Peyer's patch (tissue), 4 donors: ENCODE data around the gene STX10.

Experiments
- POLR2A ChIP-seq, 2 donors: fragments of 450-650 bp; IDR thresholded peaks; one replicate each; pipeline ENCODE4 v1.5.1; 2017; ENCODE audit warnings: antibody characterized with exemption in 2 of 2, mild to moderate bottlenecking in 2 of 2, moderate library complexity in 2 of 2
- TF ChIP-seq, protein P1 (sequence below), 6 experiments: fragments of 450-650 bp in 4 of 6; fragments of 200-600 bp in 2 of 6; sonication (generic) in 1 of 6; IDR thresholded peaks; one replicate each; pipeline ENCODE4 v1.5.1; 2017 to 2019; ENCODE audit warnings: antibody characterized with exemption in 6 of 6, mild to moderate bottlenecking in 3 of 6, moderate library complexity in 1 of 6

DNA sequence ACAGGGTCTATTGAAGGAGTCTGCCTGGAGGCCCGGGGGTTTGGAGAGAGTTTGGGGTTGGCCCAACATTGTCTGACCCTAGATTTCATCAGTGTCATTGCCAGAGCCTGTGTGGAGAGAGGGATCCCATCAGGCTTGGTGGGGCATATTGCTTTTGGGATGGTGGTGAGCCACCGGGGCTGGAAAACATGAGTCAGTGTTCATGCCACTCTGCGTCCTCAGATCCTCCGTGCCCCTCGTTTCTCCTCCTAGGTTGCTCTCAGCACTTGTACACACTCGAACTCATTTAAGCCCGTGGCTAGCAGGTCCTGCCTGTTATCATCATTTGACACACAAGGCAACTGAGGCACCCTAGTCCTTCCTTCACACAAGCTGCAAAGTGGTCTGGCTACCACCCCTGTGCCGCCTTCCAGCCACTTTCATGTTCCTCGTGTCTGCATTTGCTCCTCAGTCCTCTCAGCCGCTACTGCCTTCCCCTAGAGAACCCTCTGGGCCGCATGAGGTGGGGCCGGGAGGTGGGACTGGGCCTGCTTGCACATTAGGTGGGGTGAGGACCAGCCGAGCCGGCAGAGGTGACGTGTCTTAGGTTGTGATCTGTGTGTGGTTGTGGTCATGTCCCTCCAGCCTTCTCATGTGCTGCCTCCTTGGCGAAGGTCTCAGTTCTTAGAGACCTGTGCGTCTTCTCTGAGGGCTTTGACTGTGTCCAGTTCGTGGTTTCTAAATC, 28.5 kb downstream of the STX10 start:
- TF ChIP-seq, protein P1, sequence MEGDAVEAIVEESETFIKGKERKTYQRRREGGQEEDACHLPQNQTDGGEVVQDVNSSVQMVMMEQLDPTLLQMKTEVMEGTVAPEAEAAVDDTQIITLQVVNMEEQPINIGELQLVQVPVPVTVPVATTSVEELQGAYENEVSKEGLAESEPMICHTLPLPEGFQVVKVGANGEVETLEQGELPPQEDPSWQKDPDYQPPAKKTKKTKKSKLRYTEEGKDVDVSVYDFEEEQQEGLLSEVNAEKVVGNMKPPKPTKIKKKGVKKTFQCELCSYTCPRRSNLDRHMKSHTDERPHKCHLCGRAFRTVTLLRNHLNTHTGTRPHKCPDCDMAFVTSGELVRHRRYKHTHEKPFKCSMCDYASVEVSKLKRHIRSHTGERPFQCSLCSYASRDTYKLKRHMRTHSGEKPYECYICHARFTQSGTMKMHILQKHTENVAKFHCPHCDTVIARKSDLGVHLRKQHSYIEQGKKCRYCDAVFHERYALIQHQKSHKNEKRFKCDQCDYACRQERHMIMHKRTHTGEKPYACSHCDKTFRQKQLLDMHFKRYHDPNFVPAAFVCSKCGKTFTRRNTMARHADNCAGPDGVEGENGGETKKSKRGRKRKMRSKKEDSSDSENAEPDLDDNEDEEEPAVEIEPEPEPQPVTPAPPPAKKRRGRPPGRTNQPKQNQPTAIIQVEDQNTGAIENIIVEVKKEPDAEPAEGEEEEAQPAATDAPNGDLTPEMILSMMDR (IDR thresholded peaks at IDR 0.05), result no peak
- no peak for TF ChIP-seq POLR2A (IDR thresholded peaks at IDR 0.05)
